Fibroblast of mammary gland (primary cell): ENCODE results near the gene KATNB1.

Source experiments
- DNase-seq: peaks from one replicate; pipeline ENCODE4 v3.0.0-alpha.2; 2010; ENCODE audit warnings: low read depth
- H3K4me3 ChIP-seq: 2 replicates; pipeline ENCODE4 v1.5.1; 2011; ENCODE audit warnings: low read depth, mild to moderate bottlenecking, low read length, moderate library complexity; ENCODE audit not compliant: control insufficient read depth
- CTCF ChIP-seq: conservative IDR thresholded peaks from 2 replicates; pipeline ENCODE4 v1.5.1; 2011; ENCODE audit warnings: low read depth, low read length, inconsistent platforms; ENCODE audit not compliant: control insufficient read depth, insufficient read depth

Gene KATNB1

DNA sequence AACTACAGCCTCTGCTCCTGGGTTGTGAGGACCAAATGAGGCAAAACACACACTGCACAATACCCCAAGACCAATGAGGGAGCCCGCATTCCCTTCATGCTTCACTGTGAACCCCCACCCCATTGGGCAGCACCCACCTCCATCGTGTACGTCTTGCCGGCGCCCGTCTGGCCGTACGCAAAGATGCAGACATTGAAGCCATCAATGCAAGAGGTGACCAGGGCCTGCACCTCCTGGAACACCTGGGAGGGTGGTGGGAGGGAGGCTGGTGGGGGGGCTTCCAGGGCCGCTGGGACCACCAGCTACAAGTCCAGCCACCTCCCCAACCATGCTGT, 28.4 kb downstream of the KATNB1 start:
- no peak overlapping the region for H3K4me3 ChIP-seq
- no peak for TF ChIP-seq CTCF
- DNase-seq = no peak

GRCh38 chr16:57764341-57765159, 29.0 kb downstream of the KATNB1 start:
- no peak overlapping the region for H3K4me3 ChIP-seq
- peak; percentile 90 for DNase-seq
- no peak for TF ChIP-seq CTCF

- H3K4me3 ChIP-seq = no peak overlapping the region
- TF ChIP-seq CTCF = no peak
- no peak for DNase-seq
Observed at GRCh38 chr16:57765160-57765728, 29.7 kb downstream of the KATNB1 start.

- no peak overlapping the region for H3K4me3 ChIP-seq
- no peak for DNase-seq
- no peak for TF ChIP-seq CTCF
Observed at GRCh38 chr16:57766714-57767348, 31.3 kb downstream of the KATNB1 start.

- H3K4me3 ChIP-seq = no peak overlapping the region
- no peak for DNase-seq
- no peak for TF ChIP-seq CTCF
Observed at GRCh38 chr16:57769541-57770145, 34.1 kb downstream of the KATNB1 start.

GRCh38 chr16:57770361-57770760, 34.8 kb downstream of the KATNB1 start:
- no peak overlapping the region for H3K4me3 ChIP-seq
- no peak for DNase-seq
- no peak for TF ChIP-seq CTCF
